PFSK-1 (cell line): ENCODE data around the gene COA1.

ENCODE experiments used
- FOXP2 ChIP-seq: optimal IDR thresholded peaks from 2 replicates; pipeline ENCODE3; 2011; ENCODE audit warnings: borderline replicate concordance, control low read depth, inconsistent platforms; ENCODE audit not compliant: insufficient read depth; ENCODE audit errors: extremely low read length, extremely low read depth
- POLR2AphosphoS5 ChIP-seq: IDR thresholded peaks from 2 replicates; pipeline ENCODE4 v1.6.1; 2012; ENCODE audit warnings: low read depth, mild to moderate bottlenecking, control low read depth, low read length, moderate library complexity
- REST ChIP-seq, 2 experiments: IDR thresholded peaks; 2 replicates each; pipeline versions ENCODE4 v1.6.1 to v1.8.0; 2011 to 2012; ENCODE audit warnings: low read depth in 2 of 2, low read length in 2 of 2, control low read depth in 1 of 2, inconsistent platforms in 1 of 2, mild to moderate bottlenecking in 1 of 2, moderate library complexity in 1 of 2; ENCODE audit not compliant: insufficient read depth in 1 of 2
- SIN3A ChIP-seq: IDR thresholded peaks from 2 replicates; pipeline ENCODE4 v1.6.1; 2012; ENCODE audit warnings: mild to moderate bottlenecking, low read length, moderate library complexity, borderline replicate concordance; ENCODE audit not compliant: insufficient read depth
- TAF1 ChIP-seq: IDR thresholded peaks from 2 replicates; pipeline ENCODE4 v1.6.1; 2012; ENCODE audit warnings: low read length, control low read depth, borderline replicate concordance; ENCODE audit not compliant: insufficient read depth

Gene COA1

GRCh38 chr7:43677864-43678263 is 51.5 kb downstream of the COA1 start:
- TF ChIP-seq POLR2AphosphoS5 (no peak), FOXP2 (no peak), REST (IDR thresholded peaks at IDR 0.05; ENCODE audit: insufficient read depth in 1 of 2, low read depth in 2 of 2, low read length in 2 of 2) (no peak), TAF1 (no peak), SIN3A (no peak)

GRCh38 chr7:43674559-43675436 is 54.5 kb downstream of the COA1 start:
- TF ChIP-seq REST (IDR thresholded peaks at IDR 0.05; ENCODE audit: insufficient read depth in 1 of 2, low read depth in 2 of 2, low read length in 2 of 2) = no peak
- no peak for TF ChIP-seq TAF1
- TF ChIP-seq POLR2AphosphoS5 = no peak
- no peak for TF ChIP-seq FOXP2
- no peak for TF ChIP-seq SIN3A

GRCh38 chr7:43671521-43671920 is 57.8 kb downstream of the COA1 start:
- TF ChIP-seq POLR2AphosphoS5 = no peak
- no peak for TF ChIP-seq REST (IDR thresholded peaks at IDR 0.05; ENCODE audit: insufficient read depth in 1 of 2, low read depth in 2 of 2, low read length in 2 of 2)

- TF ChIP-seq REST (IDR thresholded peaks at IDR 0.05; ENCODE audit: insufficient read depth in 1 of 2, low read depth in 2 of 2, low read length in 2 of 2) = no peak
- TF ChIP-seq TAF1 = no peak
- TF ChIP-seq POLR2AphosphoS5 = no peak
- TF ChIP-seq SIN3A = no peak
- no peak for TF ChIP-seq FOXP2
Observed at GRCh38 chr7:43669286-43670081, 59.8 kb downstream of the COA1 start.
